Body of pancreas (tissue), 4 donors: Measurements from ENCODE around the gene ORAI1. TPM values are rescaled to one million over a fixed set of nuclear protein-coding genes. Genes with fewer than 3 reads are reported as not detected.
A peak's percentile ranks its signal among the peaks of the same experiment; 100 is the strongest.
"Not testable (repeated sequence)": the region's sequence is repeated elsewhere in the genome, so short reads cannot be mapped to it uniquely, and the experiment has no call there.

Experiments used
- ATAC-seq: fragments of 150-250 bp; one replicate; pipeline ENCODE4 v1.9.1; 2016
- DNase-seq, 4 donors: peaks; one replicate each; pipeline ENCODE4 v3.0.0-alpha.2; 2019
- H3K27ac ChIP-seq, 4 donors: fragments of 200-600 bp; sonication (generic); 1 replicate in 3 of 4; 2 replicates in 1 of 4; pipeline versions ENCODE4 v1.5.1 to v1.6.1; 2016 to 2019; ENCODE audit warnings: mild to moderate bottlenecking in 1 of 4, mixed read lengths in 1 of 4, moderate library complexity in 1 of 4
- H3K27me3 ChIP-seq, 2 donors: fragments of 200-600 bp; sonication (generic); one replicate each; pipeline ENCODE4 v1.6.0; 2016; ENCODE audit warnings: mild to moderate bottlenecking in 1 of 2
- H3K36me3 ChIP-seq, 2 donors: fragments of 200-600 bp; sonication (generic); replicated peaks in 1 of 2; 2 replicates each; pipeline ENCODE4 v1.5.1; 2016; ENCODE audit warnings: low read depth in 2 of 2; ENCODE audit not compliant: insufficient read depth in 1 of 2
- H3K4me1 ChIP-seq: fragments of 200-600 bp; sonication (generic); one replicate; pipeline ENCODE4 v1.6.0; 2016
- H3K4me3 ChIP-seq, 2 donors: fragments of 200-600 bp; sonication (generic); 1 replicate in 1 of 2; 2 replicates in 1 of 2; pipeline ENCODE4 v1.5.1; 2016 to 2019
- H3K9me3 ChIP-seq, 3 donors: fragments of 200-600 bp; sonication (generic); 1 replicate in 2 of 3; 2 replicates in 1 of 3; pipeline ENCODE4 v1.5.1; 2016
- POLR2A ChIP-seq, 3 donors: fragments of 450-650 bp; IDR thresholded peaks; one replicate each; pipeline ENCODE4 v1.6.1; 2016; ENCODE audit warnings: antibody characterized with exemption in 3 of 3, mild to moderate bottlenecking in 2 of 3
- WGBS, 2 donors: methylation state at CpG; one replicate each; pipeline ENCODE4 v1.1.5; 2017; 5-methylcytosine and 5-hydroxymethylcytosine counted together
- intact Hi-C: fragments of 100-400 bp; cut with DNase I; formaldehyde crosslinking; loops from one replicate; pipeline ENCODE4 v1.15.1; 2023
- total RNA-seq, 2 donors: library from RNA; depleted of rRNA; stranded (reverse); fragments of >200 nt; gene quantifications; one replicate each; pipeline ENCODE4 v1.1.0, GENCODE V29; 2016
- TF ChIP-seq, protein P1 (sequence below), 7 experiments: fragments of 450-650 bp in 4 of 7; fragments of 200-600 bp in 3 of 7; sonication (generic) in 3 of 7; IDR thresholded peaks; one replicate each; pipeline ENCODE4 v1.5.1; 2016 to 2019; ENCODE audit warnings: antibody characterized with exemption in 7 of 7

The ORAI1 gene
- total RNA-seq, 2 donors from 2014 or later = 0.66 to 3.9 TPM

DNA sequence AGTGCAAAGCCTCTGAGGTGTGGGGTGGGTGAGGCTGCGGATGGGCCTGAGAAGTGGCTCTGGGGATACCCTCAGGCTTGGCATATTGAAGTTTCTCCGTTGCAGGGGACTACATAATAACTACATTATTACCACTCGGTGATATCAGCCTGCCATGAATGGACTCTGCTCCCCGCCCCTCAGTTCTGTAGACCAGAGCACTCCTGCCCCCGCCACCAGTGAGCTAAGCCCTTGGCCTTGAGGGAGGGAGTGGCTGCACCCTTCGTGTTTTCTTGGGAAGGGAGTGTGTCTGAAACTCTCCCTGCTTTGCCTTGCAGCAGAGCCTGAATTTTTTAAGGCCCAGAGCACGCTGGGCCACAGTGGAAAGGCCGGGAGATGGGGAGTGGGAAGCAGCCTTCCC is 1.7 kb downstream of the ORAI1 start:
- 41 to 56% methylated on average over 8 of the region's 8 CpGs for WGBS, 2 donors
- Histone ChIP-seq H3K4me1 (peaks cover 43% of the 10 kb centered on the region), H3K36me3 (no peaks in the 10 kb centered on the region), H3K9me3 (no peaks in the 10 kb centered on the region), H3K4me3 (no peak overlapping the region), H3K27ac (peak overlapping the region in 3 of 4 donors; percentile 91 to 96 (median 95)), H3K27me3 (no peaks in the 10 kb centered on the region)
- no peak for TF ChIP-seq POLR2A (IDR thresholded peaks at IDR 0.05)
- TF ChIP-seq, protein P1, sequence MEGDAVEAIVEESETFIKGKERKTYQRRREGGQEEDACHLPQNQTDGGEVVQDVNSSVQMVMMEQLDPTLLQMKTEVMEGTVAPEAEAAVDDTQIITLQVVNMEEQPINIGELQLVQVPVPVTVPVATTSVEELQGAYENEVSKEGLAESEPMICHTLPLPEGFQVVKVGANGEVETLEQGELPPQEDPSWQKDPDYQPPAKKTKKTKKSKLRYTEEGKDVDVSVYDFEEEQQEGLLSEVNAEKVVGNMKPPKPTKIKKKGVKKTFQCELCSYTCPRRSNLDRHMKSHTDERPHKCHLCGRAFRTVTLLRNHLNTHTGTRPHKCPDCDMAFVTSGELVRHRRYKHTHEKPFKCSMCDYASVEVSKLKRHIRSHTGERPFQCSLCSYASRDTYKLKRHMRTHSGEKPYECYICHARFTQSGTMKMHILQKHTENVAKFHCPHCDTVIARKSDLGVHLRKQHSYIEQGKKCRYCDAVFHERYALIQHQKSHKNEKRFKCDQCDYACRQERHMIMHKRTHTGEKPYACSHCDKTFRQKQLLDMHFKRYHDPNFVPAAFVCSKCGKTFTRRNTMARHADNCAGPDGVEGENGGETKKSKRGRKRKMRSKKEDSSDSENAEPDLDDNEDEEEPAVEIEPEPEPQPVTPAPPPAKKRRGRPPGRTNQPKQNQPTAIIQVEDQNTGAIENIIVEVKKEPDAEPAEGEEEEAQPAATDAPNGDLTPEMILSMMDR (IDR thresholded peaks at IDR 0.05) = no peak
- ATAC-seq = no peak
- DNase-seq = peak; percentile 17 to 56 (median 42)
- intact Hi-C loops = loop anchor here (10.0 kb wide), 2 partner anchors 53 to 57 kb away; no protein-coding TSS in a partner anchor

DNA sequence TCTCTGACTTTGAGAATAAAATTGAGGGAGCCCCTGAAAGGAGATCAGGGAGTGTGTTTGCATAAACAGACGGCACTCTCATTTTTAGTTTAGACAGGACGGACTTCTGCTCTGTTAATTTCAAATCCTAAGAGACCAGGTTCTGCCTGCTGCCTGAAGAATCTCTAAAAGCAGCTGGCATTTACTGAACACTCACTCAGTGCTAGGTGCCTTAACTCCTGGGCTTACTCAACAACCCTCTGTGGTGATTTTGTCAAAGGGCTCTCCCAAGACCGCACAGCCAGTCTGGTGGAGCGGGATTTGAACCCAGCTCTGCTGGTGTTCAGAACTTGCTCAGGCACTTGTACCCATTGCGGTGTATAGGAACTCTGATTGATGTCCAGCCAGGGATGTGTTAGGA is 2.2 kb downstream of the ORAI1 start:
- DNase-seq (no peak), ATAC-seq (no peak)
- Histone ChIP-seq H3K27ac (no peak overlapping the region), H3K27me3 (no peaks in the 10 kb centered on the region), H3K4me3 (no peak overlapping the region), H3K4me1 (peaks cover 47% of the 10 kb centered on the region), H3K9me3 (no peaks in the 10 kb centered on the region), H3K36me3 (no peaks in the 10 kb centered on the region)
- intact Hi-C loops = loop anchor here (10.0 kb wide), 2 partner anchors 54 to 56 kb away; no protein-coding TSS in a partner anchor
- TF ChIP-seq POLR2A (IDR thresholded peaks at IDR 0.05) = no peak
- TF ChIP-seq, protein P1 (IDR thresholded peaks at IDR 0.05) = no peak
- WGBS, 2 donors = 73 to 82% methylated on average over 5 of the region's 5 CpGs

DNA sequence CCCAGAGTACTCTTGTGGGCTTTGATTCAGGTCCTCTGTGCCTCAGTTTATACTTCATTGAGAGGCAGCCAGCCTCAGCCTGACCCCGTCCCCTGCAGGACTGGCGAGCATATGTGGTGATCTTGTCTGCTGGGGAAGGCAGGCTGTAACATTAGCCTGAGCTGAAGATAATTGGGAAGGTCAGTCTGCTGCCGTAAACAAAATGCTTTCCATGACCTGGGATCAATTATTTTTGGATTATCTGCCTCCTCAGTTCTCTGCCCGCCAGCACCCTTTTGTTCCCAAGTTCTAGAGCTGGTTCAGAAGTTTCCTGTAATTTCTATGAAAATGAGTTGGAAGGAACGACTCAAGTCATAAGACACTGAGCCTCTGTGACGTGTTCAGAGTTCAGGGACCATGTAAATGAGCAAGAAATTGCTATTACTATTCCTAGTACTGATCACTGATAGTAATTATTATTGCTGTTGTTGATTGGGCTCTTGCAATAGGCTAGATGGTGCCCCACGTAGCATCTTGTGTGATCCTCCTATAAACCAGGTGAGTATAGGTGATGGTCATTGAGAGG is 4.5 kb downstream of the ORAI1 start:
- H3K4me1 ChIP-seq = peaks cover 37% of the 10 kb centered on the region
- TF ChIP-seq, protein P1 (IDR thresholded peaks at IDR 0.05) = no peak
- no peak for TF ChIP-seq POLR2A (IDR thresholded peaks at IDR 0.05)
- H3K27me3 ChIP-seq = no peaks in the 10 kb centered on the region
- WGBS, 2 donors = 83 to 85% methylated on average over 4 to 7 of the region's 7 CpGs
- no peak for DNase-seq
- ATAC-seq = no peak
- intact Hi-C loops = no loop called here
- H3K4me3 ChIP-seq = no peak overlapping the region
- H3K36me3 ChIP-seq = no peaks in the 10 kb centered on the region
- no peaks in the 10 kb centered on the region for H3K9me3 ChIP-seq
- no peak overlapping the region for H3K27ac ChIP-seq

DNA sequence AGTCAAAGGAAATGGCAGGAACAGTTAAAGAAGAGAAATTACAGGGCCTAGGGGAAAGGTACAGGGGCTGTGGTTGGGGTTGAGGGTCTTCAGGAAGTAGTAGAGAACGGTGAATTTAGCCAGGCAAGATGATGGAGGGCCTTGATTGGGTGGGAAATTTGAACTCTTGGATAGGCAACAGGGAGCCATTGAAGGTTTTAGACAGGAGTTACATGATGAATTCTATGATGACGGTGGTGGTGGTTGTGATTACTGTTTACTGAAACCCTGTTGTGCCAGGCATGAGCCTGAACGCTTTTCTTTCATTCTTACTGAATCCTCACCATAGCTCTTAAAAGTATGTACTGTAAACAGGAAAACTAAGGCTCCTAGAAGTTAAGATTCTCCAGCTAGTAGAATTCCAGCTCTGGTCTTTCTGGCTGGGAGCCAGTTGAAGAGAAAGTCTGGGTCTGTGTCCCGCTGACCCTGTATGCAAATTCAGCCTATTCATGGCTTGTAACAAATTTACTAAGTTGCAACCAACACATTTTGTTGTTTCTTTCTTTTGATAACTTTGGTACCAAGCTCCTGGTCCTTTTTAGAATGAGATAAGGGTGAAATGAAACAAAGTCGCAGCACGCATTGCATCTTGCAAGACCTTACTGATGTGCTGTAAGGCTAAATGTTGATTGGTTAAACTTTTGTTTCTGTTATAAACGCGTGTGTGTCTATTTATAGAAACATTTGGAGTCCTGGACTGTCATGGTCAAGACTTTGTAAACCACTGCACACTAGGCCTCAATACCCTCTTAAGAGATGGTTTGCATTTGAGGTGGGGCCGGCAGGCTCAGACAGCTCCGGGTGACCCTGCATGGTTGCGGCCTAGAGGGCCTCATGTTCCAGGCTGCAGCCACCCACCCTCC is 6.0 kb downstream of the ORAI1 start:
- no peaks in the 10 kb centered on the region for H3K9me3 ChIP-seq
- peak overlapping the region in 3 of 4 donors; percentile 35 to 77 (median 72) for H3K27ac ChIP-seq
- H3K36me3 ChIP-seq = no peaks in the 10 kb centered on the region
- DNase-seq = no peak
- 71 to 76% methylated on average over 11 of the region's 11 CpGs for WGBS, 2 donors
- no peak for ATAC-seq
- intact Hi-C loops = no loop called here
- peaks cover 32% of the 10 kb centered on the region for H3K4me1 ChIP-seq
- no peak overlapping the region for H3K4me3 ChIP-seq
- TF ChIP-seq, protein P1 (IDR thresholded peaks at IDR 0.05) = no peak
- no peak for TF ChIP-seq POLR2A (IDR thresholded peaks at IDR 0.05)
- no peaks in the 10 kb centered on the region for H3K27me3 ChIP-seq

DNA sequence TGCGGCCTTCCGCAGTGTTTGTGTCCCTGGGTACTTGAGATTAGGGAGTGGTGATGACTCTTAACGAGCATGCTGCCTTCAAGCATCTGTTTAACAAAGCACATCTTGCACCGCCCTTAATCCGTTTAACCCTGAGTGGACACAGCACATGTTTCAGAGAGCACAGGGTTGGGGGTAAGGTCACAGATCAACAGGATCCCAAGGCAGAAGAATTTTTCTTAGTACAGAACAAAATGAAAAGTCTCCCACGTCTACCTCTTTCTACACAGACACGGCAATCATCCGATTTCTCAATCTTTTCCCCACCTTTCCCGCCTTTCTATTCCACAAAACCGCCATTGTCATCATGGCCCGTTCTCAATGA is 7.5 kb downstream of the ORAI1 start:
- DNase-seq, H3K27me3 ChIP-seq, intact Hi-C loops, ATAC-seq, H3K27ac ChIP-seq, H3K4me3 ChIP-seq, H3K9me3 ChIP-seq, H3K36me3 ChIP-seq: not testable (repeated sequence)
- 93 to 97% methylated on average over 3 to 6 of the region's 11 CpGs for WGBS, 2 donors
- peaks cover 18% of the 10 kb centered on the region for H3K4me1 ChIP-seq
